Natural killer cell (primary cell): ENCODE results near the gene GRK1. TPM values are rescaled to one million over a fixed set of nuclear protein-coding genes. Genes with fewer than 3 reads are reported as not detected.
A peak's percentile ranks its signal among the peaks of the same experiment; 100 is the strongest.
"Not testable (repeated sequence)": the region's sequence is repeated elsewhere in the genome, so short reads cannot be mapped to it uniquely, and the experiment has no call there.

Experiments used
- ATAC-seq, 3 donors: fragments of 150-1000 bp in 2 of 3; fragments of 200-7000 bp in 1 of 3; cut with Tn5 transposase; 1 replicate in 1 of 3; 2 replicates in 2 of 3; pipeline ENCODE4 v1.10.0; 2021; ENCODE audit warnings: mild to moderate bottlenecking in 2 of 3, moderate library complexity in 2 of 3
- DNase-seq, 2 donors: peaks; one replicate each; pipeline versions ENCODE4 v3.0.0 to v3.0.0-alpha.2; 2013 to 2021; ENCODE audit warnings: mixed read lengths in 1 of 2
- H3K27ac ChIP-seq: one replicate; pipeline ENCODE4 v1.5.1; 2013; ENCODE audit warnings: mild to moderate bottlenecking, low read length
- H3K27me3 ChIP-seq: one replicate; pipeline ENCODE4 v1.6.1; 2013; ENCODE audit warnings: low read length; ENCODE audit not compliant: control insufficient read depth, insufficient read depth
- H3K36me3 ChIP-seq: one replicate; pipeline ENCODE4 v1.6.1; 2013; ENCODE audit warnings: low read length; ENCODE audit not compliant: control insufficient read depth, insufficient read depth
- H3K4me1 ChIP-seq: one replicate; pipeline ENCODE4 v1.6.1; 2013; ENCODE audit warnings: low read length; ENCODE audit not compliant: control insufficient read depth, insufficient read depth
- H3K4me3 ChIP-seq: one replicate; pipeline ENCODE4 v1.5.1; 2013; ENCODE audit warnings: low read length
- H3K9me3 ChIP-seq: one replicate; pipeline ENCODE4 v1.6.1; 2013; ENCODE audit warnings: low read length; ENCODE audit not compliant: control insufficient read depth, insufficient read depth
- H3K27ac Mint-ChIP-seq, 2 donors: one replicate each; pipeline ENCODE4 v1.8.0; 2022; ENCODE audit warnings: mild to moderate bottlenecking in 2 of 2, mixed read lengths in 2 of 2, moderate library complexity in 1 of 2
- H3K27me3 Mint-ChIP-seq, 2 donors: one replicate each; pipeline ENCODE4 v1.8.0; 2022; ENCODE audit warnings: low read depth in 2 of 2, mixed read lengths in 2 of 2
- H3K36me3 Mint-ChIP-seq: one replicate; pipeline ENCODE4 v1.8.0; 2022; ENCODE audit warnings: mixed read lengths
- H3K4me1 Mint-ChIP-seq, 2 donors: one replicate each; pipeline ENCODE4 v1.8.0; 2022; ENCODE audit warnings: mixed read lengths in 2 of 2
- H3K4me3 Mint-ChIP-seq: one replicate; pipeline ENCODE4 v1.8.0; 2022; ENCODE audit warnings: mild to moderate bottlenecking, moderate library complexity, mixed read lengths
- H3K9me3 Mint-ChIP-seq, 2 donors: one replicate each; pipeline ENCODE4 v1.8.0; 2022; ENCODE audit warnings: mixed read lengths in 2 of 2
- CTCF ChIP-seq: fragments of 200-600 bp; IDR thresholded peaks from one replicate; pipeline ENCODE4 v1.8.0; 2022; ENCODE audit warnings: antibody characterized with exemption
- WGBS: methylation state at CpG from one replicate; pipeline ENCODE4 v1.1.7; 2013; ENCODE audit warnings: missing lambda C conversion rate; ENCODE audit not compliant: insufficient coverage; 5-methylcytosine and 5-hydroxymethylcytosine counted together
- intact Hi-C: fragments of 100-400 bp; cut with micrococcal nuclease; formaldehyde crosslinking; loops from one replicate; pipeline ENCODE4 v1.14.2; 2022
- total RNA-seq, 4 donors: library from RNA; stranded (reverse); fragments of 120-200 nt in 1 of 4; gene quantifications; one replicate each; pipeline versions ENCODE4 v1.2.3 to v1.2.4, GENCODE V29; 2013 to 2022

Gene GRK1
- total RNA-seq, 3 donors from 2014 or later (not counting 1 experiment from before 2014, with no cell fraction given), result not detected

DNA sequence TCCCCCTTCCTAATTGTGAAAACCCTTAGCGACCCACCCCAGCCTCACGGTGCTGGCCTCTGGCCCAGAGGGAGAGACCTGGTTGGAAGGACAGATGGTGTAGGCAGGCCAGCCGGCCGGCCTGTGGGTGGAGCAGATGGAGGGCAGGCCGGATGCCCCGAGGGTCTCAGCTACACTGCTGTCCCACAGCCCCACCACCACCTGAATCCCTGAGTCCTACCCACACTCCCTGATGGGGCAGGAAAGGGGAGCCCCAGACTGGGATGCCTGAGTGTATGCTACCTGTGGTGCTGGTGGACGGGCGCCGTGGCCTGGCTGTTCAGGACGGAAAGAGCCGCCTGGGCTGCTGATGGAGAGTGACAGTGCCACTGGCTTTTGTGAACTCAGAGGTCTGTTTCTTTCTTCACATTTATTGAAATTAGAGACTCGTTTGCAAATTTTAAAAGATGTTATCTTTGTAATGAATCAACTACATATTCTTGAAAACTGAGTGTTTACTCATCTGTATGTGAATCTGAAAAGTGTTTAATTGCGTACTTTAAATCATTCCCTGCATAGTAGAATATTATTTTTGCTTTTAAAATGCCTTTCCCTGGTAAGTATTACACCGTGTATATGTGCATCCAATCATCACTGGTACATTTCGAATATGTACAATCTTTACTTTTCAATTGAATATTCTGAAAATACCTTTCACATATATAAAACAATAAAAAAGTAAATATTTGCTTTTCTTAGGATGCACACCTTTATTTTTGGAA, 46.8 kb upstream of the GRK1 start:
- no peak for TF ChIP-seq CTCF
- H3K36me3 Mint-ChIP-seq, result no peaks in the 10 kb centered on the region
- intact Hi-C loops, result no loop called here
- H3K27me3 Mint-ChIP-seq, result no peaks in the 10 kb centered on the region
- DNase-seq (no peak), ATAC-seq (no peak)
- H3K9me3 Mint-ChIP-seq, result no peaks in the 10 kb centered on the region
- H3K4me3 ChIP-seq, result no peak overlapping the region
- H3K4me1 Mint-ChIP-seq, result peaks cover 0 to 19% of the 10 kb centered on the region in 2 donors
- H3K27ac ChIP-seq, result no peak overlapping the region
- no peaks in the 10 kb centered on the region for H3K36me3 ChIP-seq
- H3K9me3 ChIP-seq, result no peaks in the 10 kb centered on the region
- H3K27ac Mint-ChIP-seq, result no peak overlapping the region
- H3K4me1 ChIP-seq, result no peaks in the 10 kb centered on the region
- H3K27me3 ChIP-seq, result no peaks in the 10 kb centered on the region
- WGBS, result 97% methylated on average over 5 of the region's 15 CpGs
- no peak overlapping the region for H3K4me3 Mint-ChIP-seq

DNA sequence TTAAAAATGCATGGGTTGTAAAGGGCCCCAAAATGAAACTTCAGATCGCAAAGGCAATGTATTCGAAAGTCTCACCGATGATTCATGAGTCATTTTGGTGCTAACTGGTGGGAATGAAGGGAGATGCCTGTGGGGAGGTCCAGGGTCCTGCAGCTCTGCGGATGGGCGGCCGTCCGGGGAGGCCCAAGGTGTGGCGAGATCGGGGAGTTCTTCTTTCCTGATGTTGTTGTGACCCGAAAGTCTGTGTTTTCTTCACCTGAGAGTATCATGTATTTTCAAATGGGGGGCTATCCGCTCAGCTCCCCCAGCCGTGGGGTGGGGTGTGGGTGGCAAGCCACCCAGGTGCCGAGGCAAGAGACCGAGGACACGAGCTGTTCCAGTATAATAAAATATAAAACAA, 46.0 kb upstream of the GRK1 start:
- Mint-ChIP-seq H3K4me1 (peaks cover 0 to 19% of the 10 kb centered on the region in 2 donors), H3K9me3 (no peaks in the 10 kb centered on the region), H3K4me3 (no peak overlapping the region), H3K27me3 (no peaks in the 10 kb centered on the region), H3K36me3 (no peaks in the 10 kb centered on the region), H3K27ac (no peak overlapping the region)
- ATAC-seq, result no peak
- Histone ChIP-seq H3K9me3 (no peaks in the 10 kb centered on the region), H3K27me3 (no peaks in the 10 kb centered on the region), H3K4me1 (no peaks in the 10 kb centered on the region), H3K27ac (no peak overlapping the region), H3K4me3 (no peak overlapping the region), H3K36me3 (no peaks in the 10 kb centered on the region)
- DNase-seq, result no peak
- intact Hi-C loops, result no loop called here
- TF ChIP-seq CTCF, result no peak
- WGBS, result 99% methylated on average over 12 of the region's 15 CpGs

DNA sequence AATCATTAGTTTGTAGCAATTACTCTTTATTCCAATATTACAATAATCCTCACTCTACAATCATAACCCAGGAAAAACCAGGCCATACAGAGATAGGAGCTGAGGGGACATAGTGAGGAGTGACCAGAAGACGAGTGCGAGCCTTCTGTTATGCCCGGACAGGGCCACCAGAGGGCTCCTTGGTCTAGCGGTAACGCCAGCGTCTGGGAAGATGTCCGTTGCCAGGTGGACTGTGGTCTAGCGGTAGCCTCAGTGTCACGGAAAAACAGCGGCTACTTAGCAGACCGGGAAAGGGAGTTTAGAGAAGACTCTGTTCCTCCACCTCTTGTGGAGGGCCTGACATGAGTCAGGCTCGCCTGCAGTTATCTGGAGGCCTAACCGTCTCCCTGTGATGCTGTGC, 45.5 kb upstream of the GRK1 start:
- H3K9me3 Mint-ChIP-seq, H3K36me3 ChIP-seq, intact Hi-C loops, H3K9me3 ChIP-seq, H3K27me3 ChIP-seq, H3K27ac ChIP-seq, H3K4me3 Mint-ChIP-seq, DNase-seq, H3K27ac Mint-ChIP-seq, H3K4me3 ChIP-seq, H3K36me3 Mint-ChIP-seq, H3K4me1 ChIP-seq, ATAC-seq, H3K27me3 Mint-ChIP-seq: not testable (repeated sequence)
- 96% methylated on average over 11 of the region's 13 CpGs for WGBS
- H3K4me1 Mint-ChIP-seq, result peaks cover 0 to 15% of the 10 kb centered on the region in 2 donors

- H3K36me3 ChIP-seq, H3K4me3 Mint-ChIP-seq, H3K27me3 ChIP-seq, intact Hi-C loops, H3K4me3 ChIP-seq, H3K4me1 ChIP-seq, H3K36me3 Mint-ChIP-seq, H3K9me3 ChIP-seq, H3K9me3 Mint-ChIP-seq, H3K4me1 Mint-ChIP-seq, H3K27me3 Mint-ChIP-seq, H3K27ac ChIP-seq, DNase-seq, ATAC-seq: not testable (repeated sequence)
- 97% methylated on average over 20 of the region's 20 CpGs for WGBS
- peak overlapping the region in 1 of 2 donors; percentile 39 for H3K27ac Mint-ChIP-seq
Observed at GRCh38 chr13:113621986-113622550, 45.0 kb upstream of the GRK1 start.
